ENCODE measurements around the gene MAPRE2.

MAPRE2 gene

DNA sequence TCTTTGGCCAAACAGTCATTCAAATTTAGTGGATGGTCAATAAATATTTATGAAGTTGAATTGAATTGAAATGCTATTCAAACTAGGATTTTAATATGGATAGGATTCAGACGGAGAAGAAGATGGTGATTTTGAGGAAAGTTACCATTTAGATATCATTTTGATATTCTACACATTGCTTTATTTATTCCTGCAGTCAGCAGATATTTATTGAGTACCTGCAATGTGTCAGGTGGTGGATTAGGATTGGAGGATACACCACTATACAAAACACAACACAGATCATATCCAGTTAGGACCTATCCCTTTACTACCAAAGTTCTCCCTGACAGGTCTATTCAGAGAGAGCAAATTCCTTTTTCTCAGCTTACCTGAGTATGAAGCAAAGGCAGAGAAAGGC lies 38.8 kb downstream of the MAPRE2 start:
- Histone ChIP-seq H3K4me1 (ENCODE audit: low read depth, poor library complexity, severe bottlenecking) (peaks cover 17% of the 10 kb centered on the region), H2AFZ (ENCODE audit: low read depth) (no peak overlapping the region), H4K20me1 (ENCODE audit: insufficient read depth) (no peaks in the 10 kb centered on the region), H3K79me2 (ENCODE audit: insufficient read depth, low read depth) (no peaks in the 10 kb centered on the region), H3K27ac (no peak overlapping the region), H3K27me3 (ENCODE audit: insufficient read depth, low read depth) (no peaks in the 10 kb centered on the region), H3K9ac (no peak overlapping the region), H3K4me2 (no peak overlapping the region), H3K36me3 (ENCODE audit: insufficient read depth) (no peaks in the 10 kb centered on the region), H3K4me3 (IDR thresholded peaks at IDR 0.05; ENCODE audit: insufficient read depth, low read depth, low read length) (no peak overlapping the region)
- TF ChIP-seq CTCF (conservative IDR thresholded peaks at IDR 0.05; ENCODE audit: low read depth, low read length), result no peak

- Histone ChIP-seq H3K9ac (no peak overlapping the region), H2AFZ (ENCODE audit: low read depth) (no peak overlapping the region), H3K27ac (no peak overlapping the region; the same call in 1 of the 2 replicates), H4K20me1 (ENCODE audit: insufficient read depth) (no peaks in the 10 kb centered on the region), H3K4me3 (IDR thresholded peaks at IDR 0.05; ENCODE audit: insufficient read depth, low read depth, low read length) (no peak overlapping the region), H3K27me3 (ENCODE audit: insufficient read depth, low read depth) (no peaks in the 10 kb centered on the region), H3K4me2 (peak overlapping the region; percentile 53), H3K79me2 (ENCODE audit: insufficient read depth, low read depth) (no peaks in the 10 kb centered on the region), H3K4me1 (ENCODE audit: low read depth, poor library complexity, severe bottlenecking) (peaks cover 17% of the 10 kb centered on the region), H3K36me3 (ENCODE audit: insufficient read depth) (no peaks in the 10 kb centered on the region)
- no peak for TF ChIP-seq CTCF (conservative IDR thresholded peaks at IDR 0.05; ENCODE audit: low read depth, low read length)
Measured at GRCh38 chr18:35083174-35083712, 42.0 kb downstream of the MAPRE2 start.

GRCh38 chr18:35084494-35085449 lies 43.6 kb downstream of the MAPRE2 start:
- Histone ChIP-seq H2AFZ (ENCODE audit: low read depth) (no peak overlapping the region), H3K27ac (no peak overlapping the region), H3K4me2 (no peak overlapping the region), H4K20me1 (ENCODE audit: insufficient read depth) (no peaks in the 10 kb centered on the region), H3K9ac (no peak overlapping the region), H3K27me3 (ENCODE audit: insufficient read depth, low read depth) (no peaks in the 10 kb centered on the region), H3K36me3 (ENCODE audit: insufficient read depth) (no peaks in the 10 kb centered on the region), H3K4me1 (ENCODE audit: low read depth, poor library complexity, severe bottlenecking) (peaks cover 17% of the 10 kb centered on the region), H3K4me3 (IDR thresholded peaks at IDR 0.05; ENCODE audit: insufficient read depth, low read depth, low read length) (no peak overlapping the region), H3K79me2 (ENCODE audit: insufficient read depth, low read depth) (no peaks in the 10 kb centered on the region)
- TF ChIP-seq CTCF (conservative IDR thresholded peaks at IDR 0.05; ENCODE audit: low read depth, low read length), result no peak

GRCh38 chr18:35085450-35086380 lies 44.5 kb downstream of the MAPRE2 start:
- Histone ChIP-seq H4K20me1 (ENCODE audit: insufficient read depth) (no peaks in the 10 kb centered on the region), H3K79me2 (ENCODE audit: insufficient read depth, low read depth) (no peaks in the 10 kb centered on the region)
- no peak for TF ChIP-seq CTCF (conservative IDR thresholded peaks at IDR 0.05; ENCODE audit: low read depth, low read length)

More at GRCh38 chr18:35085450-35086380, 44.5 kb downstream of the MAPRE2 start:
- H3K27ac ChIP-seq, result no peak overlapping the region
- H3K27me3 ChIP-seq (ENCODE audit: insufficient read depth, low read depth), result no peaks in the 10 kb centered on the region
- no peak overlapping the region for H3K4me2 ChIP-seq
- no peak overlapping the region for H3K4me3 ChIP-seq (IDR thresholded peaks at IDR 0.05; ENCODE audit: insufficient read depth, low read depth, low read length)
- peaks cover 17% of the 10 kb centered on the region for H3K4me1 ChIP-seq (ENCODE audit: low read depth, poor library complexity, severe bottlenecking)
- H3K36me3 ChIP-seq (ENCODE audit: insufficient read depth), result no peaks in the 10 kb centered on the region
- H3K9ac ChIP-seq, result no peak overlapping the region
- H2AFZ ChIP-seq (ENCODE audit: low read depth), result no peak overlapping the region
